Lower leg skin (tissue), 3 donors: Measurements from ENCODE around the gene PRKCH.

Source experiments
- CTCF ChIP-seq, 3 donors: fragments of 450-650 bp; IDR thresholded peaks; one replicate each; pipeline ENCODE4 v1.5.1; 2016; ENCODE audit warnings: antibody characterized with exemption in 3 of 3, mild to moderate bottlenecking in 3 of 3, moderate library complexity in 2 of 3
- POLR2A ChIP-seq, 2 donors: fragments of 450-650 bp; IDR thresholded peaks; one replicate each; pipeline ENCODE4 v1.6.1; 2016 to 2017; ENCODE audit warnings: antibody characterized with exemption in 2 of 2, mild to moderate bottlenecking in 1 of 2, moderate library complexity in 1 of 2

GRCh38 chr14:61326847-61327246 is 5.5 kb downstream of the PRKCH start:
- TF ChIP-seq POLR2A (IDR thresholded peaks at IDR 0.05): no peak
- TF ChIP-seq CTCF (IDR thresholded peaks at IDR 0.05): no peak
